GM21360 (cell line): Measurements from ENCODE around the gene RHBG.
"Not testable (repeated sequence)": the region's sequence is repeated elsewhere in the genome, so short reads cannot be mapped to it uniquely, and the experiment has no call there.

Source experiments
- ATAC-seq: cut with Tn5 transposase; IDR thresholded peaks from one replicate; pipeline ENCODE4 v1.9.1; 2021; ENCODE audit warnings: mild to moderate bottlenecking, moderate library complexity; ENCODE audit not compliant: unreplicated experiment

The RHBG gene

GRCh38 chr1:156359973-156360372, 9.0 kb upstream of the RHBG start:
- no peak for ATAC-seq

DNA sequence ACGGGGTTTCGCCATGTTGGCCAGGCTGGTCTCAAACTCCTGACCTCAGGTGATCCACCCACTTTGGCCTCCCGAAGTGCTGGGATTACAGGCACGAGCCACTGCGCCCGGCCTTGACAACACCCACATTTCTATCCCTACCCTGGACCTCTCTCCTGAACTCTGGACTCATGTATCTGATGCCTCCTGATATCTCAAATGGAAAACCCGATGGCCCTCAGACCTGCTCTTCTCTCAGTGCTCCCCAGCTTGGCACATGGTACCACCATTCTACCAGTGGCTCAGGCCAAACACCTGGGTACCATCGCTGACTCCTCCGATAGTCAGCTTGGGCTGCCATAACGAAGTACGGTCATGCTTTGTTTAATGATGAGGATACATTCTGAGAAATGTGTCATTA, 8.5 kb upstream of the RHBG start:
- no peak for ATAC-seq

GRCh38 chr1:156365754-156366153, 3.3 kb upstream of the RHBG start:
- ATAC-seq: no peak

DNA sequence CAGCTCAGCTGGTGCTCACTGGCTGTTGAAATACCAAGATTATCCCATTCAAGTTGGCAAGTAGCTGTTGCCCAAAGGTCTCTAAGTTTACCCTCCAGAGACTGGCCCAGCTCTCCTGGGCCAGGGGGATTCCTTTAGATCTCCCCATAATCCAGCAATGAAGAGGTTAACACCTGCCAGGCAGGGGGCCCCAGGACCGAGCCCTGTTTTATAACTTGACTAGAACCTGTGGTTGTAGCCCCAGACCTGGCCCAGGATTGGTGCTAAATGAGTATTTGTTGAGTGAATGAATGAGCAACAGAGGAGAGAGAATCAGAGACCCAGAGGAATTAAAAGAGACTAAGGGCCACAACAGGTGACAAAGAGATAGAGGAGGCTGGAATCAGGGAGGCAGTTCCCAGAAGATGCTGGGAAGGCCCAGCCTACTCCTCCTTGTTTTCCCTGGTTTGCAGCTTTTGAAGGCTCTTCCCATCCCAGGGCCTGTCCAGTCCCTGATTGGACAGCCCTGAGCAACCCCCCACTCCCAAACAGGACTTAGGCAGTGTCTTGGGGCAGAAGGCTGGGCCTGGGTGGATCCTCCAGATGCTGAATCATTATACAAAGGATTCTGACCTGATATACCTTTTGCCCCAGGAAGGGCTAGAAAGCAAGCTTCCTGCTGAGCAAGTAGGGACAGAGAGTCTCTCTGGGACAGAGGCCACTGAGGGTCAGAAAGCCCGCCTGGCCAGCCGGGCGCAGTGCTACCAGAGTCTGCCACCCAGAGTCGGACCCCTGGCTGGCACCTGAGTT, 2.4 kb upstream of the RHBG start:
- ATAC-seq: no peak

DNA sequence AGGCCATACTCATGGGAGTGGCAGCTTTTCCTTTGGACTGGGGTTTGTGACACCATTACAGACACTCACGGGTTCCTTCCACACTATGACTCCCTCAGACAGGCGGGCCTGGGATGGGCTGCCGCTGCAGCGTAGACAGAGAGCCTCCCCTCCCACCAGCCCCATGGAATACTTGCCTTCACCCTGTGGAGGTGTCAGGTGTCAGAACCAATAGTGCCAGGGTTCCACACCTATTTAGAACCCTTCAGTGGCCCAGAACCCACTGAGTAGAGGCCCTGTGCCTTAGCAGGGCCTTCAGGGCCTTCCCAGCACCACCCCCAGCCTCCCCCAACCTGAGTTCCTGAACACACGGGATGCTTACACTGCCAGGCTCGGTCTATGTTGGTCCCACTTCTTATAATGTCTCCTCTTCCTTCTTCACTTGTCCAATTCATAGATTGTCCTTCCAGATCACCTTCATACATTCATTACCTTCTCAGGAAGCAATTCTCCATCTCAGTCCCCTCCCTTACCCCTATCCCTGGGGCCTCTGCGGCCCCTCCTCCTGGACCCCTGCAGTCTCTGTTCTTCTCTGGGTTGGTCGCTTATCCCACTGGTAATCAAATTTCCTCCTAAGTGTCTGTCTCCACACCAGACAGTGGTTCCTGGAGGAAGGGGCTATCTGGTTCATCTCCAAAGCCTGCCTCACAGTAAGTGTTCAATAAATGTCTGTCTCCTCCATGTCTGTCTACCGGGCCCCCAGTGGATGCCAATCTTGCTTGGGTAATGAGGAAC, 1.4 kb upstream of the RHBG start:
- ATAC-seq: no peak

- no peak for ATAC-seq
These were observed 803 bp upstream of the RHBG start for GRCh38 chr1:156368157-156368658.

DNA sequence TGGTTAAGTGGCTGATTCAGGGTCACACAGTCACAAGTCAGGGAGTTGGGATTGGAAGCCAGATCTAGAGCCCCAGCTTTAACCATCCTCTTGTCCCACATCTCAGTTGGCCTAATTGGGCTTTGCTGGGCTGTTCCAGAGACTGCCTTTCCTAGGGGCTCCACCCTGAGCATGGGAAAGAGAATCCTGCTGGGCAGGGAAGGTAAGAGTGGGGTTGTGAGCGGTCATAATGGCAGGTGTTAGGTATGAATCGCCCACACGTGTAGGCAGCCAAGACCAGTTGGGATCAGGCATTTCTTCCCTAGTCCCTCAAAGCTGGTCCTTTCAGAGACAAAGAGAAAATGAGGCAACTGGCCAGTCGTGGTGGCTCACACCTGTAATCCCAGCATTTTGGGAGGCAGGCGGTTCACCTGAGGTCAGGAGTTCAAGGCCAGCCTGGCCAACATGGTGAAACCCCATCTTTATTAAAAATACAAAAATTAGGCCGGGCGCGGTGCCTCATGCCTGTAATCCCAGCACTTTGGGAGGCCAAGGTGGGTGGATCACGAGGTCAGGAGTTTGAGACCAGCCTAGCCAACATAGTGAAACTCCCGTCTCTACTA, 775 bp downstream of the RHBG start:
- not testable (repeated sequence) for ATAC-seq

- no peak for ATAC-seq
These were observed 2.7 kb downstream of the RHBG start for GRCh38 chr1:156371553-156372264.

GRCh38 chr1:156372265-156372586, 3.2 kb downstream of the RHBG start:
- ATAC-seq: no peak

GRCh38 chr1:156372876-156373275, 3.9 kb downstream of the RHBG start:
- ATAC-seq: no peak

- no peak for ATAC-seq
These were observed 4.5 kb downstream of the RHBG start for GRCh38 chr1:156373546-156373945.

DNA sequence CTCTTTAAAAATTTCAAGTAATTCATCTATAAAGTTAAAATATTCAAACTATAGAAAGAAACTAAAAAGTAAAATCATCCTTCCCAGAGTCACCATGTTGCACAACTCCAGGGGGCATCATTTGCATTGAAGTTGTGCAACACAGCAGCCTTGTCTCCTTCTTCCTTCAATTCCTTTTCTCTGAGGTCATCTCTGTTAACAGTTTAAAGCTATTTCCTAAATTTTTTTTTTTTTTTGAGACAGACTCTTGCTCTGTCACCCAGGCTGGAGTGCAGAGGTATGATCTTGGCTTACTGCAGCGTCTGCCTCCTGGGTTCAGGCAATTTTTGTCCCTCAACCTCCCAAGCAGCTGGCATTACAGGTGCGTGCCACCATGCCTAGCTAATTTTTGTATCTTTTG, 7.1 kb downstream of the RHBG start:
- ATAC-seq: no peak

DNA sequence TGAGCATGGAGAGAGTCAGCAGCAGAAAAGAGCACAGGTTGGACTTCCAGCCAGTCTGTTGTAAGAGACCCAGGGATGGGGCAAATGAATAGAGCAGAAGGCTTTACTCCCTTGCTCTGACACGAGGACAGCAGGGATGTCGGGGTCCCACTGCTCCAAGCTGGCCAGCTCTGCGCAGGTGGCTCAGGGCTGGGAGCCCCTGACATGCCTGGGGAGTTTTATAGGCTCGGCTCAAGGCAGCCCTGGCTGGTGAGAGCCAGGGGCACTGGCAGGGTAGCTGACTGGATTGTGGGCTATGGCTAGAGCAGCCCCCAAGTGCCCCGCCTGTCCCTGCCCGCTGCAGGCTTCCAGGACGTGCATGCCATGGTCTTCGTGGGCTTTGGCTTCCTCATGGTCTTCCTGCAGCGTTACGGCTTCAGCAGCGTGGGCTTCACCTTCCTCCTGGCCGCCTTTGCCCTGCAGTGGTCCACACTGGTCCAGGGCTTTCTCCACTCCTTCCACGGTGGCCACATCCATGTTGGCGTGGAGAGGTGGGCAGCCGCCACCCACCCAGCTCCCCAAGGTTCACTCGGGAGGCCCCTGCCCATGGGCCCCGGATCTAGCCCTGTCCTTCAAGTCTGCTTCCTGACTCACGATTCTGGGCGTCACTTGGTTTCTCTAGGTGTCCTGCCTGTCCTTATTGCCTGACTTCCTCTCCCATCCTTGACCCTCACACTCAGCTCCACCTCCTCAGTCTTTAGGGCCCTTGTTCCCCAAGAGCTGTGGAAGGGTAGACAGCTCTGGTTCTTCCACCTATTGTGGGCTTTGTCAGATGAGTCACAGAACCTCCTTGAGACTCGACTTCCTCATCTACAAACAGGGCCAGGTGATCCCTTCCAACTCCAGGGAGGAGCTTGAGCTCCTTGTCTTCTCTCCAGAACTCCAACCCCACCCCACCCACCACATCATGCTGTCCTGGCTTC, 8.2 kb downstream of the RHBG start:
- ATAC-seq: no peak

GRCh38 chr1:156378557-156378956, 9.5 kb downstream of the RHBG start:
- no peak for ATAC-seq

- no peak for ATAC-seq
These were observed 10.6 kb downstream of the RHBG start for GRCh38 chr1:156379420-156380165.

- no peak for ATAC-seq
These were observed 13.6 kb downstream of the RHBG start for GRCh38 chr1:156382561-156382960.

DNA sequence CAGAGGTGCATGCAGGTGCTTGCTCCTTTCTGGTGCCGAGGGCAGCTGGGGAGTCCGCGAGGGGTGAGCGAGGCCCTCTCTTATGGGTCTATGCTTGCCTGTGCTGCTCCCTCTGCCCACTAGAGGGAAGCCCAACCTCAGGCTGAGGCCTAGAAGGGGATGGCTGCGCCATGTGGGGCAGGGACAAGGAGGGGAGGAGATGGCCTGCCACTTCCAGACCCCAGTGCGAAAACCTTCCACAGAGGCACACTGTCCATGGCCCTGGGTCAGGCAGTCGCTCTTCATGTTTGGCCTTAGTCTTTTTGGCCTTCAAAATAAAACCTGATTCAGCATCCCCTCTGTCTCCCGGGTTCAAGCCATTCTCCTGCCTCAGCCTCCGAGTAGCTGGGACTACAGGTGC, 14.0 kb downstream of the RHBG start:
- no peak for ATAC-seq

GRCh38 chr1:156384007-156384406, 15.0 kb downstream of the RHBG start:
- no peak for ATAC-seq

DNA sequence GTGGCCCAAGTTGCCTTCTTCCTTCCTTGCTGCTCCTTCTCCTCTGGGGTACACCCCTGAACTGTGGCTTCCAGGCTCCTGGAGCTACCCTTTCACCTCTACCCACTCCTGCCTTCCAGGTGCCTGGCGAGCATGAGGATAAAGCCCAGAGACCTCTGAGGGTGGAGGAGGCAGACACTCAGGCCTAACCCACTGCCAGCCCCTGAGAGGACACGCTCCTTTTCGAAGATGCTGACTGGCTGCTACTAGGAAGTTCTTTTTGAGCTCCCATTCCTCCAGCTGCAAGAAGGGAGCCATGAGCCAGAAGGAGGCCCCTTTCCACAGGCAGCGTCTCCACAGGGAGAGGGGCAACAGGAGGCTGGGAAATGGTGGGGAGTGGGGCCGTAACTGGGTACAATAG, 15.6 kb downstream of the RHBG start:
- no peak for ATAC-seq
